ENCODE results near the gene SETBP1.

The SETBP1 gene

GRCh38 chr18:44815108-44815507 lies 134.4 kb downstream of the SETBP1 start:
- no peak for DNase-seq (ENCODE audit: low read depth in 2 of 2)

- DNase-seq (ENCODE audit: low read depth in 2 of 2) = no peak
Observed at GRCh38 chr18:44816050-44816449, 135.4 kb downstream of the SETBP1 start.

- DNase-seq (ENCODE audit: low read depth in 2 of 2) = no peak
Observed at GRCh38 chr18:44816477-44816876, 135.8 kb downstream of the SETBP1 start.

GRCh38 chr18:44817831-44818473 lies 137.3 kb downstream of the SETBP1 start:
- DNase-seq (ENCODE audit: low read depth in 2 of 2) = no peak

GRCh38 chr18:44818668-44819403 lies 138.1 kb downstream of the SETBP1 start:
- no peak for DNase-seq (ENCODE audit: low read depth in 2 of 2)

GRCh38 chr18:44819944-44820510 lies 139.3 kb downstream of the SETBP1 start:
- no peak for DNase-seq (ENCODE audit: low read depth in 2 of 2)

- DNase-seq (ENCODE audit: low read depth in 2 of 2) = no peak
Observed at GRCh38 chr18:44821924-44822323, 141.2 kb downstream of the SETBP1 start.

GRCh38 chr18:44823286-44823685 lies 142.6 kb downstream of the SETBP1 start:
- no peak for DNase-seq (ENCODE audit: low read depth in 2 of 2)

GRCh38 chr18:44823782-44824181 lies 143.1 kb downstream of the SETBP1 start:
- DNase-seq (ENCODE audit: low read depth in 2 of 2) = no peak

- no peak for DNase-seq (ENCODE audit: low read depth in 2 of 2)
Observed at GRCh38 chr18:44824884-44825283, 144.2 kb downstream of the SETBP1 start.

- no peak for DNase-seq (ENCODE audit: low read depth in 2 of 2)
Observed at GRCh38 chr18:44826418-44827259, 146.0 kb downstream of the SETBP1 start.

- no peak for DNase-seq (ENCODE audit: low read depth in 2 of 2)
Observed at GRCh38 chr18:44828080-44828479, 147.4 kb downstream of the SETBP1 start.

GRCh38 chr18:44830581-44830980 lies 149.9 kb downstream of the SETBP1 start:
- no peak for DNase-seq (ENCODE audit: low read depth in 2 of 2)

GRCh38 chr18:44833786-44834185 lies 153.1 kb downstream of the SETBP1 start:
- DNase-seq (ENCODE audit: low read depth in 2 of 2) = no peak

GRCh38 chr18:44834867-44835469 lies 154.3 kb downstream of the SETBP1 start:
- DNase-seq (ENCODE audit: low read depth in 2 of 2) = no peak

- DNase-seq (ENCODE audit: low read depth in 2 of 2) = no peak
Observed at GRCh38 chr18:44835703-44836102, 155.0 kb downstream of the SETBP1 start.

- no peak for DNase-seq (ENCODE audit: low read depth in 2 of 2)
Observed at GRCh38 chr18:44836263-44836662, 155.6 kb downstream of the SETBP1 start.

GRCh38 chr18:44837482-44838180 lies 156.9 kb downstream of the SETBP1 start:
- DNase-seq (ENCODE audit: low read depth in 2 of 2) = no peak

- peak; percentile 54 to 57 for DNase-seq (ENCODE audit: low read depth in 2 of 2)
Observed at GRCh38 chr18:44838971-44839666, 158.4 kb downstream of the SETBP1 start.

GRCh38 chr18:44840058-44840790 lies 159.5 kb downstream of the SETBP1 start:
- no peak for DNase-seq (ENCODE audit: low read depth in 2 of 2)
